Measurements from ENCODE around the gene STK24.

STK24 gene

DNA sequence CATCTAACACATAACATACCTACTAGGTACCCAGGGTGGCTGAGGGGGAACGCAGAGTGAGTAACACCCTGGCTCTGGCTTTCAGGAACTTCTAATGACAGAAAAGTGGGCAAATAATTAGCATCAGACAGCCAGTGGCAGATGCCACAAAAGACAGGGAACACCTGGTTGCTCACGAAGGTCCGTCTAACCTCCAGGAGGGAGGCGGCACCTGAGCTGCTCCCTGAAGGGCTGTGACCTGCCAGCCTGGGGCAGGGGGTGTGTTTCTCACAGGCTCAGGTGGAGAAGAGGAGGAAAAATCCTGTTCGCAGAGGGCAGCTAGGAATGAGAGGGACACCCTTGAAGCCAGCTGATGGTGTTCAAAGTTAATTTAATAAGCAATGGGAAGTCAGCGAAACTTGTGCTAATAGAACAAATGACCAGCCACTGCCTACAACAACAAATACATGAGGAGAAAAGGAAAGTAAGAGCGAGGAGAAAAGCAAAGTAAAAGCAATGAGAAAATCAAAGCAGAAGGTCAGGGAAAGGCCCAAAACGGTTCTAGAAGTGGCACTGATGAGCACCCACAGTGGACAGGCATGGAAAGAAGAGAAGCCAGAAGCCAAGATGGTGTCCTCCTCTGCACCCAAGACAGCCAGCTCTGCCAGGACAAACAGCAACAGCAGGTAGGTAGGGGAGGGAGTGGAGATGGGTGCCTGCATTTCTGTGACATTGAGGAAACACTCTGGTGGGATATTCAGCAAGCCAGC is 87.3 kb downstream of the STK24 start:
- no peak for DNase-seq (ENCODE audit: low read depth)

DNA sequence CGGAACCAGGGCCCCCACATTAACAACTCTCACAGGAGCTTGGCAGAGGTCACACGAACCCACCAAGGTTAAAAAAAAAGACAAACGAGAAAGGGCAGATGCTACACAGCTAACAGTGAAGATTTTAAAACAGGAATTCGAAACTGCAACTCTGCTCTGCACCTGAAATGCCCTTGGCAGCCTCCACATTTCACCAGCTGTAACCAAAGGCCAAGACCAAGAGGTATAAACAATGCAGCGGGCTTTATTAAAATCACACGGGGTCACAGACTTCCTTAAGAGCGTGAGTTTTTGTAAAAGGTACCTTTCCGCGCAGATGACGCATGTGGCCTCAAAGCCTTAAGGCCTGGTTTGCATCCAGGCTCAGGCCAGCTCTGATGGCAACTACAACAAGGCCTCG is 88.2 kb downstream of the STK24 start:
- DNase-seq (ENCODE audit: low read depth): no peak

DNA sequence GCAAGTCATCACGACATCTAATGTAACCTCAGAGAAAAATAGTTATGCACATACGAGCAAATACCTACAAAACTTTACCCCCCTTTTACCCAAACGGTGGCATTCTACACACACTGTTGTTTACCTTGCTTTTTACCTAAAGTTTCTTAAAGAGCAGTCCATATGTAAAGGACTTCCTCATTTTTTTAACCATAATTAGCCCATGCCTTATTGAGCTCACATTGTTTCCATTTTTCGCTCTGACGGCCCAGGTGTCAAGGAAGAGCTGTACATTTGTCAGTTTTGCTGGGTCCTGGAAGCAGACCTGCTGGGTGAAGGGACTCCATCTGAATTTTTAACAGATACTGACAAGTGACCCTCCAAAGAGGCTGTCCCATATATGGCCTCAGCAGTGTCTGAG is 89.4 kb downstream of the STK24 start:
- no peak for DNase-seq (ENCODE audit: low read depth)

DNA sequence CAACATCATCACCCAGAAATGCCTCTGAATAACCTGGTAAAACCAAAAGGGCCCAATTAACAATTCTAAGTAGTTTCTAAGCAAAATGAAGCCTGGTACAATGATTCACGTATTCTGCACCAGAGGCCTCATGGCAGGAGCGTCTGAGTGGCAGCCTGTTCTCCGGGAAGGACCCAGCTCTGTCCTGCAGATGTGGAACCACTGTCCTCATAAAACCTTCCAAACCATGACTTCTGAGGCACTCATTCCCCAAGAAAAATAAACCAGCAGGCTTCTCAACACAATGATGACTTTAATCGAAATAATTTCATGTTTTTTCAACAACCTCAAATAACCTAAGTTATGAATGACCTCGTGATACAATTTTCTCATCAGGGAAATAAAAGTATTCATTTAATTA is 89.9 kb downstream of the STK24 start:
- DNase-seq (ENCODE audit: low read depth): no peak

DNA sequence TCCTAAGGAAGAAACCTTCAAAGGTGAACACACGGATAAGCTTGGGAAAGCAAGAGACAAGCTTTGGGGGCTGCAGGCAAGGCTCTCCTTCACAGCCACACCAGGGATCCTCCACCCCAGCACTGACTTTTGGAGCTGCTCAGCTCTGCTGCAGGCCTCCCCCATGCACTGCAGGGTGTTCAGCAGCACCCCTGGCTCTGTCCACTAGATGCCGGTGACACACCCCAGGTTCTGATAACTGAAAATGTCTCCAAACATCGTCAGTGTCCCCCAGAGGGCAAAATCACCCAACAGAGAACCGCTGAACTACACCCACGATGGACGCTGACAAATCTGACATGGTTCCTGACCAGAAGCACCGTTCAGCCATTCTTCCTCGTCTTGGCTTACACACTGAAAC is 90.5 kb downstream of the STK24 start:
- no peak for DNase-seq (ENCODE audit: low read depth)

DNA sequence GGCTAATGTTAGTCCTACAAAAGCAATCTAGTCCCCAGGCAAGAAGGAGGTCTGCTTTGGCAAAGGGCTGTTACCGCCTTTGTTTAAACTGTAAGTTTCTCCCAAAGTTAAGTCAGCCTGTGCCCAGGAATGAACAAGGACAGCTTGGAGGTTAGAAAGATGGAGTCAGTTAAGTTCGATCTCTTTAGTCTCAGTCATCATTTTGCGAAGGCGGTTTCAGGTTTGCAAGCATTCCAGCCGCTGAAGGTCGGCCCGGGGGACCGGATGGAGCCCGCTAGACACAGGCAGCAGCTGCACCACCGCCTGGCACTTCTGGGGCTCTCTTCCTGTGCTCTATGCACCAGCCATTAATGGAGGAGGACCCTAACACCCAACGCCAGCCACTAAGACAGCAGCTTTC is 91.3 kb downstream of the STK24 start:
- no peak for DNase-seq (ENCODE audit: low read depth)

DNA sequence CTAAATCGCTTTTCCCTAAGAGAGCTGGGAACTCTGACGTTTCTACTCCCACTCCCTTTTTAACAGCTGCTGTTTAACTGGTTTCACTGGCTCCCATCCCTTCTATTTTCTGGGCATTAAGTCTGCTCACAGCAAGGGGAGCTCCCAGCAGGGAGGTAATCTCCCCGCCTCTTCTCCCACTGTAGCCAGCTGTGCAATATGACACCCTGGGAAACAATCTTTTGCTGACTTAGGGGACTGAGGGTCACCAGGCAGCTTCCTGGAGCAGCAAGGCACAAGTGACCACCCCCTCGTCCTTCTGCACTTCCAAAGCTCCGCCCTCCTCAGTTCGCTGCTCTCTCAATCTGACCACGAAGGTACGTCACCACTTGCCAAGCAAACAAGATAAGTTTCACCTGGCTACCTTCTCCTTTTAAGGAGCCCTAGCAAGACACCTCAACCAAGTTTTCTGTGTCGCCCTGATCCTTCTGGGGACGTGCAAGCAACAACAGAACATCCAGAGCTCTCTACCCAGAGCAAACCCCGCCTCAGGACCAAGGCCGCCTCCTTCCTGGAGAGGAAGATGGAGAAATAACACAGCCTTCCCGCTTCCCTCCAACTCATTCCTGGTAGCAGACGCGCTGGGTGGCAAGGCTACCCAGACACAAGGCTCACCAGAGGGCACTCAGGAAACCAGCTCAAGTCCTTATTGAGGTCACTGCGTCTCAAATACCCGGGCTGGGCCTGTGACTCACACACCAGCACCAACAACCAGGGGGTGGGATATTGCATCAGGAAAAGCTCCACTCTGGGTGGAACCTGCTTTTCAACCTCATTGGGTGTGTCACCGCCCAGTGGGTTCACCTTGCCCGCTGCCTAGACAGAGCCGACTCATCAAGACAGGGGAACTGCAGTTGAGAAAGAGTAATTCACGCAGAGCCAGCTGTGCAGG is 92.4 kb downstream of the STK24 start:
- peak; percentile 80 for DNase-seq (ENCODE audit: low read depth)

DNA sequence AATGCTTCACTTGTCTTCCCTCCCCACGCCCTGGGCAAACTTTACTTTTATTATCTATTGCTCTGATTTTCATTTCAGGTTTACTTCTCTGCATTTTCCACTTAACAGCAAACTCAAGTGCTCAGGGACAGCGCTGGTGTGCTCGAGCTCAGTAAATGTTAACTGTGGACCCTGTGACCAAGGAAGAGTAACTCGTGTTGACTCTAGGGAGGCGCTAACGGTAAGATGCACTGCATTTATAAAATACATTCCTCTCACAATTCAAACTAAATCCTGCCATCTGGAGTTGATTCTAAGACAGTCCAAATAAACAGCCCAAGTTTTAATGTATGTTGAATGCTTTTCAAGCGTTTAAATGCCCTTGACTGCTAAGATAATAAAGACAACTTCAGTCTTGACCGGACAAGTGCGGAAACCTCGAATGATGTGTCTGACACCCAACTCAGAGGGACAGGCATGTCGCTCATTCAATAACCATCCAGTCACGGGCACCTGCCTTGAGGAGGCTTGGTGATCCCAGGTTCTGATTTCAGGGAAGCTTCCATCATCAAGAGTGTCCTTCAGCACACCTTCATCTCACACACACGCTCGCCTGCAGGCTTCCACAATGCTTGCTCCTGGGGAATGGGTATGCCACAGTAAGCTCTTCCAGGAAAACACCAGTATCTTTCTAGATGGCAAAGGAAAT is 93.2 kb downstream of the STK24 start:
- DNase-seq (ENCODE audit: low read depth): no peak

DNA sequence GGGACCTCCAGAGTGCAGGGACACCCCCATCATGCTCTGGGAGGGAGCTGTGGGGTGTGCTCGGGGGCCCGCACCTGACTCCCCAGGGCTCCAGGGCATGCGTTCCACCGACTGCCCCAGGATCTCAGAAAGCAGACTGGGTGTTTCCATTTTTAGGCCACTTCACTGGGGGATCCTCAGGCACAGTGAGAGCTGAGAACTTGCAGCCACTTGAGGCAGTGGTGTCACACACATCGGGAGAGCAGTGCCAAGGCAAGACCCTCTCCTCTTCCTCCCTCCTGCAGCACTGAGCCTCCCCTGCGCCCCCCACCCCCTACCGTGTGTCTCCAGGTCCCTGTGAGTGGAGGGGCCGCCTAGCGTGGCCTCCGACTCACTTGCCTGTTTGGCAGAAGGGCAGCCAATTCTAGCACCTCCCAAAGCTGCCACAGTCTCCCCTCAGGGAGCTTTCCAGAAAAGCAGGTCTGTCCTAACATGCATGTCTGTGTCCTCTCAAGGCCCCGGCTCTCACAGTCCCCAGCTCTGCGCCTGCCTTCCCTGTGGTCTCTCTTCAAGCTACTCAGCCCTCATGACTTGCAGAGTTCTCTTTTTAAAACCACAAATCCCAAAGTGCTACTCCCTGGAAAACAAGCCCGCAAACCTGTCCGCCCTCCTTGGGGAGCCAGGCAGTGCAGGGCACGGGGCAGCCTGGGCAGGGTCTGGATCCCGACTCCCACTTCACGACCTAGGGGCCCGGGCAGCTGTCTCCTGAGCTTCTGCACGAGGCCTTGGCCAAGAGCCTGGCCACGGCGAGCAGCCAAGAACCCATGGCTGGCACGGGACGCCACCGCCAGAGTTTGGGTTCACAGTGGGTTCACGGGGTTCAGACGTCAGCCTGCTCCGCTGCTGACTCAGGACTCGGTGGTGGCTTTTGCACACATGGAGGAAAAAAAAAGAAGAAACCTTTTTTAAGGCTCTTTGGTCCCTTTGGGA is 94.1 kb downstream of the STK24 start:
- no peak for DNase-seq (ENCODE audit: low read depth)

DNA sequence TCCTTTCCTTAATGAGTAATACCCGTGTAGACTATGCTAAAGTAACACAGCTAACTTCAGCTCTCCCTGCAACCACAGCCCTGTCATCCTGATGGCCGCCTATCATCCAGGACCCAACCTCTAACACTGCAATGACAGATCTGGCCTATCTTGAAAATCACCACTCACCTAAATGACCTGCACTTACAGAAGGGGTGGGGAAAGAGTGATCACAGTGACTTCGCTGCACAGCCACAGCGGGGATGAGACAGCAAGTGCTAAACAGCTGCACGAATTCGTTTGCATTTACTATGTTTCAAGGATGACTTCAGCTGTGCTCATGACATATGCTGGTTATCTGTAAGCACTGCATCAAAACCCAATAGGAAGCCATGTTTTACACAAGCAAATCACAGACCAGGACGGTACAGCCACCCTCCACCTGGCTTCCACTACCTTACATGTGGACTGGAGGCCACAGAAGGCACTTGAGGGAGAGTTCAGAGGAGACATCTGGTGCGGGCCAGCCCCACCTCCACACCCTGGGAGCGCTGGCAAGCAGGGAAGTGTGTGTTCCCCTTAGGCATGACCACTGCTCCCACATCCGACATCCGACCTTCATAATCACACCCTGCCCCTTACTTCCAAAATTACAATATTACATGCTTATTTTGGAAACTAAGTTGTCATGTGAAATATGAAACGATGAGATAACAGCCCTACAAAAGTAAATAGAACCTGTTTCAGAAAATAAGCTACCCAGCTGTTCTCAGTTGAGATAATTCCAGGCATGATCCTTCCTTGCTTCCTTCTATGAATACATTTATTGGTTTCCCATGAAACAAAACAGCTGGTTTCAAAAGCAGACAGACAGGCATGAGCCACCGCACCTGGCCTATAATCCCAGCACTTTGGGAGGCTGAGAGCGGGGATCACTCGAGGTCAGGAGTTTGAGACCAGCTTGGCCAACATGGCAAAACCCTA is 95.7 kb downstream of the STK24 start:
- DNase-seq (ENCODE audit: low read depth): no peak

DNA sequence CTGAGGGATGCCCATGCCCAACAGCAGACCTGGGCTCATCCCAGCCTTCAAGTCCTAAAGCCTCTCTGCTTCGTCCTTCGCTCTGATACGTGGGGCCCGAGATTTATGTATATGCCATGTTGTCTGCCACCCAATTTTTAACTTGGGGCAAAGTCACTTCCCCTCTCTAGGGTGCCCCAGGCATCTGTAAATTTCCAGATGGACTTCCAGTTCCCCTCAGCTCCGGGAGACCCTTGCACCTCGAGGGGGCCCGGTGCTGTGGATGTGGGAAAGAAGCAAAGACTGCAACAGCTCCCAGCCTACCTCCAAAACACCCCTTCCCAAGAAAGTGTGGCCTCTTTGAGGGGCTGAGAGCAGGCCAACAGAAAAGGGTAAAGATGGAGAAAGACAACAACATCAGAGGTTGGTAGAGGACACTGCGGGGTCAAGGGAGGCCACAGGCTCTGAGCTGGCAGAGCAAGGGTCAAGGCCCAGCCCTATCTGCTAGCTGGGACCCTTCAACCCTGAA is 97.4 kb downstream of the STK24 start:
- no peak for DNase-seq (ENCODE audit: low read depth)

DNA sequence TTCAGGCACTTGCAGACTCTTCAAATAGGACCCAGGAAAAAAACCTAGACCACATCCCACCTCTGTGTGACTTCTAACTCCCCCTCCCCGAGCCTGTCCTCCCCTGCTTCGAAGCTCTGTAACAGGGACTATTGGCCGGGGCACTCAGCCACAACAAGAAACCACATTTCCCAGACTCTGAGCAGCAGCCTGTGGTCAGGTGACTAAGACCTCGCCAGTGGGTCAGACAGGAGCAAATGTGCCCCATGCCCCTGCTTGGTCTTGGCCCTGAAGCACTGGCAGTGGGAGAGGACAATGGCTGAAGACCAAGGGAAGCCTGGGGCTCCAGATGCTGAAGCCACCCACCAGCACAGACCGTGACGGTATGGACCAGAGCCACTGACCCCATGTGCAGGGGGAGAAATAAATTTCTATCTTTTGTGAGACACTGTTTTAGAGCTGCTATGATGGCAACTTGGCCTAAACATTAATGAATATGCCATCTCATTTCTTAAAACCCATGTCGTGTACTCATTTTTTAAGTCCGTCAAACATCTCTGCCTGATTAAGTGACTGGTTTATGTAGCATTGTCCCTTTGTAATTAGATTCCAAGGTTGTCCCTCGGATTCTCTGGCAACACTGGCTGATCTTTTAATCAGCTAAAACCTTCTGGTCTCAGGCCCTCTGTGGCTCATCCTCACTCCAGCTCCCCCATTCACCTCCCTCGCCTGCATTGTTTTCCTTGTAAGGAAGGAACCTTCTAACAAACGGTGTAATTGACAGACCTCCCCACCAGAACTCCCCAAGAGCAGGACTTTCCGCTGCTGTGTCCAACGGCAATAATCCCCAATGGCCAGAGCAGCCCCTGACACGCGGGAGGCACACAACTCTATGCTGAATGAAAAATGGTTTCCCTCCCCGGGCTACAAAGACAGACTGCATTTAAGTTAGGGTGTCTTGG is 98.4 kb downstream of the STK24 start:
- no peak for DNase-seq (ENCODE audit: low read depth)

DNA sequence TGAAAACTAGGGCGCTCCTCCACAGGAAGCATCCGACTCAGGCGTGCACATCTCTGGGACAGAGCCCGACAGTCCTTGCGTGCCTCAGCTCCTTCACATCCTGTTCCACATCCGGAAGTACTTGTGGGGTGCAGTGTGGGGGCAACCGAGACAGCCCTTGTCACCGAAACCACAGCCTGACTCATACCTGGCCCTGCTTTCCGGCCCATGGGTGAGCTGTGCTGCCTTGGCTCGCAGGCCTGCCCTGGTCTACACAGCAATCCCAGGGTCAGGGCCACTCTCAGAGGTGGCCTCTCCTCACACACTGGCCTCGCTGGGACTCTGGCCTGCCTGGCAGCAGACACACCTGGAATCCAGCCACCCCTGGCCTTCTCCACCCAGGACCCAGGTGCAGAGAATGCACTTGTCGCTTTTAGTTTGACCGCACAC is 100.4 kb downstream of the STK24 start:
- DNase-seq (ENCODE audit: low read depth): peak; percentile 46

DNA sequence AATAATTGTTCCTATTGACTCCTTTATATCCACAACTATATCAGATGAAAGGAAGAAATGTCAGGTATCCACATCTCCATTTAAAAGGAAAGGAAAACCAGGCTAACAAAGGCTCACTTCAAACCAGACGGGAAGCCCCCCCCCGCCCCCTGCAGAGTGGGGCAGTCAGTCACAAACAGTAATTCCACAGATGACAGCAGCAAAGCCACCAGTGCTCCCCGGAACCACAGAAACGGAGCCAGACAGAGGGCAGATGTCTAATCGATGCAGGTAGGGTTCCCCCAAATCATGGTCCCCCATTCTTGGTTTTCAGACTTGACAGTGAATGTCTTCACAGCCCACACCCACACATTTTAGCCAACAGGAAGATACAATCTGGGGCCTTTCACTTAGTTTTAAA is 100.8 kb downstream of the STK24 start:
- DNase-seq (ENCODE audit: low read depth): no peak

DNA sequence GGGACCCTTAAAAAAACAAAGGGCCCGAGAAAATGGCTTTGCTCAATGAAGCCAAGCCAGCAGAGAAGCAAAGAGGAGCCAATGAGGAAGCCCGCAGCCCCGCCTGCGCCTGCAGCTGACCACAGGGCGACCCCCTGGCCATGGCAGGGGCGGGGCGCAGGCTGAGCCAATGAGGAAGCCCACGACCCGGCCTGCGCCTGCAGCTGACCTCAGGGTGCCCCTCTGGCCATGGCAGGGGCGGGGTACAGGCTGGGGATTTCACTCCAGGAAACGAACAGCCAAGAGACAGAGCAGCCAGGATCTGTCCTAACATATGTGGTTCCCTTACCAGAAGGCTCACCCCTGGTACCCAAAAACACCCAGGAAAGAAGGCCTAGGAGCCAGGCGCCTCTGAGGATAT is 101.4 kb downstream of the STK24 start:
- DNase-seq (ENCODE audit: low read depth): no peak

DNA sequence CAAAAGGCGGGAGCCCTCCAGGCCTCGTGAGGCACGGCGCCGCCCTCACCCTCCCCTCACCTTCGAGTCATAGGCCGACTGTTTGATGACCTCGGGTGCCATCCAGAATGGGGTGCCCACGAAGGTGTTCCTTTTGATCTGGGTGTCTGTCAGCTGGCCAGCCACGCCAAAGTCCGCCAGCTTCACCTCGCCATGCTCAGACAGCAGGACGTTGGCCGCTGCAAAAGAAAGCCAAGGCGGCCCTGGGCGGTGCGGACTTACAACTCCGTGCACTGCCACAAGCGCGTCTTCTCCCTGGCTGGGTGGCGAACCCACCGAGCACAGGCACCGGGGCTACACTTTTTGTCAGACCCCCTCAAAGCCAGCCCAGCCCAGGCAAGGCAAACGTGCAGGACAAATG is 102.1 kb downstream of the STK24 start:
- no peak for DNase-seq (ENCODE audit: low read depth)

DNA sequence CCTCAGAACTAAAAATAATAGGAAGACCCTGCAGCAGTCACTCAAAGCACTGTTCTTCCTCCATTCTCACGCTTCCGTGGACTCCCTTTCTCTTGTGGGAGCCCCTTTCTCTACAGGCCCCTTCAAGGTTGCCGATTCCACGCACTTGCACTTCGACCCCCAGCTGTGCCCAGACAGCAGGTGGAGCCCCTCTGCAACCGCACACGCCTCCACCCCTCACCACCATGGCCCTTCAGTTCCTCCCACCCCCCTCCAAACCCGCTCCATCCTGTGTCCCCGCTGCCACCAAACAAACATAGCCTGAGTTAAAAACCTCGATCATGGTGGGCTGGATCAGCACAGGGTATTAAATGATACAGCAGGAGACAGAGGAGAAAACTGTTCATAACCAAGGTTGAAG is 102.6 kb downstream of the STK24 start:
- DNase-seq (ENCODE audit: low read depth): no peak

DNA sequence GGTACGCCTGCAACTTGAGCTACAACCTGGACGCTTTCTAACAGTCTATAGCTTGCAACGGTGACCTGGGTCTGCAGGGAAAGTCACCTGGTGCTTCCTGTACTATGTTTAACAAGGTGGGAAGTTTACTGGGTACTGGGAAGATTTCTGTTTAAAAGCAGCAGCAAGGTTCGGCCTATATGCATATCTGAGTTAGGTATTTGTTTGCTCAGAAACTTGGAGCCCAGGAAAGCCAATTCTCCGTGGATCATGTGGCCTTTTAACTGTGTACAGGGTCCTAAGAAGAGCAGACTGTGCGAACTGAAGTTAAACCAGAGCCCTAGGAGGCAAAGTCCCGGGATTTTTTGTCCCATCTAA is 103.1 kb downstream of the STK24 start:
- DNase-seq (ENCODE audit: low read depth): no peak

DNA sequence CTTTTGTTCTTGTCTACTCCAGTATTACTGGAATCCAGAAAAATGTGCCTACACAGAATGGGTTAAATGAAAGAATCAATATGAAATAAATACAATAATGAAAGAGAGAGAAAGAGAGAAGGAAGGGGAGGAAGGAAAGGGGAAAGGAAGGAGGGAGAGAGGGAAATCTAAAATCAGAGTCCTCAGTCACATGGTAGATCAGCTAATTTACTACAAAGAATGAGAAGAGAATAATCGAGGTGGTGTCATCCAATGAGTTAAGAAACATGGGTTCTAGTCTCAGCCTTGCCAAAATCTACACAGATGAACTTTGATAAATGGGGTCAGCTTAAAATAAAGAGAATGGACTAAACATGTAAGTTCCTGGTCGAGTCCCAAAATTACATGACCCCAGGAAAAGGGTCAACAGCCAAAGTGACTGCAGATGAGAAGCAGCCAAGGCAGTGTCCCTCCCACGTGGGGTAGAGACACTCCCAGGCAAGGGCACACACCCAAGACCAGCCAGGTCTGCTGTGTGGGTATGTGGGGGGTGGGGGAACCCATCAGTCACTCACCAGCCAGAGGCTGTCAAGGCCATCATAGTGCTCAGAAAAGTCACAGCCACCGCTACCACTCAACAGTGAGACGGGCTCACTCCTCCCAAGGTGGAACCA is 103.6 kb downstream of the STK24 start:
- DNase-seq (ENCODE audit: low read depth): no peak
